GM23248 (cell line): ENCODE measurements around the gene TCF12.

Source experiments
- EZH2 ChIP-seq: fragments of 200-600 bp; sonication (generic); IDR thresholded peaks from 2 replicates; pipeline ENCODE4 v1.6.1; 2018; ENCODE audit warnings: antibody characterized with exemption, mild to moderate bottlenecking; ENCODE audit not compliant: insufficient read depth, poor library complexity, severe bottlenecking
- EZH2phosphoT487 ChIP-seq: fragments of 200-600 bp; sonication (generic); IDR thresholded peaks from 2 replicates; pipeline ENCODE4 v1.6.1; 2018; ENCODE audit warnings: antibody characterized with exemption, moderate library complexity, mild to moderate bottlenecking, low read depth; ENCODE audit not compliant: insufficient read depth

- TF ChIP-seq EZH2 (no peak), EZH2phosphoT487 (no peak)
These were observed 75.8 kb downstream of the TCF12 start for GRCh38 chr15:56994280-56994679.
